ENCODE data around the gene GSTT4. TPM values are rescaled to one million over a fixed set of nuclear protein-coding genes. Genes with fewer than 3 reads are reported as not detected.
"Not testable (repeated sequence)": the region's sequence is repeated elsewhere in the genome, so short reads cannot be mapped to it uniquely, and the experiment has no call there.

GSTT4 gene
- total RNA-seq, 1 experiment from 2014 or later, result not detected

DNA sequence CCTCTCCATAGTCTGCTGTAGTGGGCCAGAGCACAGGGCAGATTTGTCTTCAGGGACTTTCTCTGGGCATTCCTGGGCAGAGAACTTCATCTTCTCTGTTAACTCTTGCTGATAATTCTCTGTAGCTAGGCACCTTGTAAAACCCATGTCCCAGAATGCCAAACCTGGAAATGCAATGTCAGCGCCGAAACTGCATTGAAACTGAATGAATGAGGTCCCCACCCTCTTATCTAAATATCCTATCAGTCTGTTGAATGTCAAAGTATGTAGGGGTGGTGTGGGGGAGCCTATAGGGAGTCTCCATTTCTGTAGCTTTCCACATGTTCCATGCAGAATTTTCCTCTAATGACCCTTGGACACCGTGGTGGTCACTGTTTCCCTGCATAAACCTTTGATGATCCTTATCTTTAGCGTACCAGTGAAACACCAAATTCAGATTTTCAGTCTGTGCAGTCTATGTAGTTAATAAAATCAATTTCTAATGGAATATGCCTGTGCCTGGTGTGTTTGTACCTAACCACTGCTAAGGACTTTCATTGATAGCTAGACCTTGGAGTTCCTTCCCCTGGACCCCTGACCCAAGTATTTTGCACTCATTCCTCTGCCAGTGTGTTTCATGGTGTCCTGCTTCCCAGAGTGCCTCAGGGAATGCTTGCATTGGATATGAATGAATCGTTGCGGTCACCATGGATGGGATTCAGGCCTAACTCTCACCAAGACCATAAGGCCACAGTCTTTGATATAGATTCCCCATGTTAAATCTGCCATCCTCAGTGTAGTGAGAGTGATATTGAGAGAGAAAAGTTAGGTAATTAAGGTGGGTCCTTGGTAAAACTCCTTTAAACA is 3.4 kb upstream of the GSTT4 start:
- no peaks in the 10 kb centered on the region; the same call in 1 of the 2 replicates for H3K27me3 ChIP-seq (ENCODE audit: control insufficient read depth, insufficient read depth, low read length)
- H3K4me3 ChIP-seq (ENCODE audit: insufficient read depth, low read depth, low read length), result no peak overlapping the region
- H3K36me3 ChIP-seq (replicated peaks; ENCODE audit: control insufficient read depth, insufficient read depth, low read length), result no peaks in the 10 kb centered on the region
- DNase-seq, result no peak

DNA sequence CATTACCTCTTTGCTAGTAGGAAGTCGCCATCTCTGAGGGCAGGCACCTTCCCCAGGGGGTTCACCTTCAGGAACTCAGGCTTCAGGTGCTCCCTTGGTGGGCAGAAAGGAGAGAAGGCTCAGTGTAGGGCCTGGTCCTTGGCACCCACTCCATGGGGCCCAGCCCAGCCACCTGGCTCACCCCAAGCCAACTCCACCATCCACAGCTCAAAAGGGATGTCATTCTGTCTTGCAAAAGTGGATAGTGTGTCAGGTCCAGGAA is 2.7 kb upstream of the GSTT4 start:
- peak; percentile 20 for DNase-seq
- H3K36me3 ChIP-seq (replicated peaks; ENCODE audit: control insufficient read depth, insufficient read depth, low read length), result no peaks in the 10 kb centered on the region
- no peaks in the 10 kb centered on the region; the same call in 1 of the 2 replicates for H3K27me3 ChIP-seq (ENCODE audit: control insufficient read depth, insufficient read depth, low read length)
- H3K4me3 ChIP-seq (ENCODE audit: insufficient read depth, low read depth, low read length), result no peak overlapping the region

GRCh38 chr22:24007253-24008021 is 2.2 kb upstream of the GSTT4 start:
- DNase-seq, result no peak
- Histone ChIP-seq H3K27me3 (ENCODE audit: control insufficient read depth, insufficient read depth, low read length) (no peaks in the 10 kb centered on the region; the same call in 1 of the 2 replicates), H3K4me3 (ENCODE audit: insufficient read depth, low read depth, low read length) (no peak overlapping the region), H3K36me3 (replicated peaks; ENCODE audit: control insufficient read depth, insufficient read depth, low read length) (no peaks in the 10 kb centered on the region)

DNA sequence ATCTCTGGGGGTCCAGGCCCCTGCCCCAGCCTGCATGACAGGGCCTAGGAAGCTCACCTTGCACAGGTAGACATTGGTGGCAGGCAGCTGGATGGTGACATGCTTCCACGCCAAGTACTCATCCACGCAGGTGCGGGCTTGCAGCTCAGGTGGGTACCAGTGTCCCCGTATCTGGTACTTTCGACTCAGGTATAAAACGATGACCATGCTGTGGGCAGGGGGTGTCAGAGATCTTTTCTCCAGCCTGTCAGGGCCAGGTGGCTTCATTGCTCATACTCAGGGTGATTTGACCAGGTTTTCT is 1.6 kb upstream of the GSTT4 start:
- DNase-seq, result peak; percentile 28

GRCh38 chr22:24006207-24006913 is 1.1 kb upstream of the GSTT4 start:
- no peak overlapping the region for H3K4me3 ChIP-seq (ENCODE audit: insufficient read depth, low read depth, low read length)
- H3K36me3 ChIP-seq (replicated peaks; ENCODE audit: control insufficient read depth, insufficient read depth, low read length), result no peaks in the 10 kb centered on the region
- no peaks in the 10 kb centered on the region; the same call in 1 of the 2 replicates for H3K27me3 ChIP-seq (ENCODE audit: control insufficient read depth, insufficient read depth, low read length)
- peak; percentile 51 for DNase-seq

More for the DNA sequence above, 1.6 kb upstream of the GSTT4 start:
- Histone ChIP-seq H3K36me3 (replicated peaks; ENCODE audit: control insufficient read depth, insufficient read depth, low read length) (no peaks in the 10 kb centered on the region), H3K27me3 (ENCODE audit: control insufficient read depth, insufficient read depth, low read length) (no peaks in the 10 kb centered on the region; the same call in 1 of the 2 replicates), H3K4me3 (ENCODE audit: insufficient read depth, low read depth, low read length) (no peak overlapping the region)

GRCh38 chr22:24003887-24004286 is 1.4 kb downstream of the GSTT4 start:
- peak; percentile 43 for DNase-seq
- no peak overlapping the region for H3K4me3 ChIP-seq (ENCODE audit: insufficient read depth, low read depth, low read length)
- H3K27me3 ChIP-seq (ENCODE audit: control insufficient read depth, insufficient read depth, low read length), result no peaks in the 10 kb centered on the region; the same call in 1 of the 2 replicates
- H3K36me3 ChIP-seq (replicated peaks; ENCODE audit: control insufficient read depth, insufficient read depth, low read length), result no peaks in the 10 kb centered on the region

GRCh38 chr22:24002851-24003250 is 2.4 kb downstream of the GSTT4 start:
- no peaks in the 10 kb centered on the region for H3K36me3 ChIP-seq (replicated peaks; ENCODE audit: control insufficient read depth, insufficient read depth, low read length)
- H3K27me3 ChIP-seq (ENCODE audit: control insufficient read depth, insufficient read depth, low read length), result no peaks in the 10 kb centered on the region; the same call in 1 of the 2 replicates
- DNase-seq, result no peak
- H3K4me3 ChIP-seq (ENCODE audit: insufficient read depth, low read depth, low read length), result no peak overlapping the region

GRCh38 chr22:24002272-24002671 is 3.0 kb downstream of the GSTT4 start:
- DNase-seq, result no peak
- Histone ChIP-seq H3K4me3 (ENCODE audit: insufficient read depth, low read depth, low read length) (no peak overlapping the region), H3K36me3 (replicated peaks; ENCODE audit: control insufficient read depth, insufficient read depth, low read length) (no peaks in the 10 kb centered on the region), H3K27me3 (ENCODE audit: control insufficient read depth, insufficient read depth, low read length) (no peaks in the 10 kb centered on the region; the same call in 1 of the 2 replicates)

DNA sequence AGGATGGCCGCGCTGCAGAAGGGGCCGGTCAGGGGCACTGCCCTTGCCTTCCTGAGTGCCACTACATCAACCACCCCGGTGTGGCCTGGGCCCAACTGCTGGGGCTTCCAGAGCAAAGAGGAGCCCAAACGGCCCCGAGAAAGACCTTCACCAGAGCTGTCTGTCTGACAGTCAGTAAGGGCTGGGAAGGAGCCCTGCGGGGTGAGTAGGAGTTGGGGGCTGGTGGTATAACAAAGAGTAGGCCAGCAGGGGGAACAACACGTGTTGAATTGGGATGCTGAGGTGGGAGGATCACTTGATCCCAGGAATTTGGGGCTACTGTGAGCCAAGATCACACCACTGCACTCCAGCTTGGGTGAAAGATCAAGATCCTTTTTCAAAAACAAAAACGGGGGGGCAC is 3.9 kb downstream of the GSTT4 start:
- Histone ChIP-seq H3K36me3 (replicated peaks; ENCODE audit: control insufficient read depth, insufficient read depth, low read length) (no peaks in the 10 kb centered on the region), H3K27me3 (ENCODE audit: control insufficient read depth, insufficient read depth, low read length) (no peaks in the 10 kb centered on the region; the same call in 1 of the 2 replicates), H3K4me3 (ENCODE audit: insufficient read depth, low read depth, low read length) (no peak overlapping the region)
- peak; percentile 91 for DNase-seq

GRCh38 chr22:23999779-24000178 is 5.5 kb downstream of the GSTT4 start:
- not testable (repeated sequence) for H3K36me3 ChIP-seq (replicated peaks; ENCODE audit: control insufficient read depth, insufficient read depth, low read length); H3K27me3 ChIP-seq (ENCODE audit: control insufficient read depth, insufficient read depth, low read length); H3K4me3 ChIP-seq (ENCODE audit: insufficient read depth, low read depth, low read length)
- DNase-seq, result peak; percentile 11

- no peak for DNase-seq
- Histone ChIP-seq H3K4me3 (ENCODE audit: insufficient read depth, low read depth, low read length) (no peak overlapping the region), H3K36me3 (replicated peaks; ENCODE audit: control insufficient read depth, insufficient read depth, low read length) (no peaks in the 10 kb centered on the region), H3K27me3 (ENCODE audit: control insufficient read depth, insufficient read depth, low read length) (no peaks in the 10 kb centered on the region)
These were observed 8.2 kb downstream of the GSTT4 start for GRCh38 chr22:23997092-23997491.

DNA sequence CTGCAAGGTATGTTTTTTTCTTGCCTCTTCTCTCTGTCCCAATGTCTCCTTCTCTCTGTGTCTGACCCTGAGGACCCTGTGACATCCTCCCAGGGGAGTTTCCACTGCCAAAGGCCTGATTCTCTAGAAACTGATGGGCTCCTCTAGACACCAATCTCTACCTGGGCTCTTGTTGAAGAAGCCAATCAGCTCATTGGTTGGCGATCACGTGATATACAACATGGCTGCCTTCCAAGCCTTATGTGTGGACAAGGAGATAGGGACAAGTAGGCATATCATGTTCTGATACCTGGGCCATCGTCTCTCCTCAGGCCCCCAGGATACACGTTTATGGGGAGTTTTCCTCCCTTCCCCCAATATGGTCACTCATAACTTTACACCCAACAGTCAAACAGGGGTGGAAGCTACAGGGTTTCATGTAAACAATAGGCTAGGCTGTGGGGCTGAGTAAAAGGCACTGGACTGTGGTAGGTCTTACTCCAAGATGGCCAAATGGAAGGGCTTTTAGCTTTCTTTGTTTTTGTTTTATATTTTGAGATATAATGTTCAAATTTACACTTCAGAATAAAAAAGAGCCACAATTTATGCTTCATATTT is 11.6 kb downstream of the GSTT4 start:
- not testable (repeated sequence) for H3K27me3 ChIP-seq (ENCODE audit: control insufficient read depth, insufficient read depth, low read length); DNase-seq; H3K4me3 ChIP-seq (ENCODE audit: insufficient read depth, low read depth, low read length); H3K36me3 ChIP-seq (replicated peaks; ENCODE audit: control insufficient read depth, insufficient read depth, low read length)

GRCh38 chr22:23993080-23993479 is 12.2 kb downstream of the GSTT4 start:
- not testable (repeated sequence) for DNase-seq

DNA sequence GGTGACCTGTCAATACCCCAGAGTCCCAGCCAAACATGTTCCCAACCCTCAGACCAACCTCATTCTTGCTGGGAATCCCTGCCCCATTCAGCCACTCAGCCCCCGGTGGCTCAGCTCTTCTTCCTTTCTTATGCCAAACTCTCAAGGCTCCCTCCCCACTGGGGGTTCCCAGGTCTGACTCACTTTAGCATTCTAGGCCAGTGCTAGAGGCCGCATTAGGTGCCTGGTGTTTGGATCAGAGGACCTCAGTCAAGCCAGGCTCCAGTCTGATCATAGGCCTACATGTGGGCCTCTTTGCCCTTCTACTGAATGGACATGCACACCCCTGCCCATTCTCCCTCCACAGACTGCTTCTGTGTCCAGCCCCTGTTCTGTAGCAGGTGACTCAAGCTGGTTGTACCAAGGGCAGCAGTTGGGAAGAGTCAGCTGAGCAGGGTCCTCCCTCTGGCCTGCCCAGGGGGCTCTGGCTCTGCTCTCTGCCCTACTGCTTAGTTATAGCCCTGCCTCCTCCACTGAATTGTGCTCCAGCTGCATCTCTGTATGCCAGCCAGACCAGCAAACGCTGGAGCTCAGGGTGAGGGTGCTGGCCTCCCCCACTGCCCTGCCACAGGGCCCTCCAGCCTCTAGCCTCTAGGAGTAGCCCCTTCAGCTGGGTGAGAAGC is 15.5 kb downstream of the GSTT4 start:
- DNase-seq, result peak; percentile 58
- not testable (repeated sequence) for H3K36me3 ChIP-seq (replicated peaks; ENCODE audit: control insufficient read depth, insufficient read depth, low read length); H3K27me3 ChIP-seq (ENCODE audit: control insufficient read depth, insufficient read depth, low read length); H3K4me3 ChIP-seq (ENCODE audit: insufficient read depth, low read depth, low read length)

More at GRCh38 chr22:23993080-23993479, 12.2 kb downstream of the GSTT4 start:
- H3K36me3 ChIP-seq (replicated peaks; ENCODE audit: control insufficient read depth, insufficient read depth, low read length); H3K4me3 ChIP-seq (ENCODE audit: insufficient read depth, low read depth, low read length); H3K27me3 ChIP-seq (ENCODE audit: control insufficient read depth, insufficient read depth, low read length): not testable (repeated sequence)

All from H7 (cell line).